Spleen (tissue), 11 donors: ENCODE results near the gene SRSF4. TPM values are rescaled to one million over a fixed set of nuclear protein-coding genes. Genes with fewer than 3 reads are reported as not detected.

Experiments used
- DNase-seq: peaks from one replicate; pipeline ENCODE4 v3.0.0-alpha.2; 2020
- H3K27ac ChIP-seq, 8 donors: fragments of 200-600 bp; sonication (generic) in 7 of 8; 1 replicate in 4 of 8; 2 replicates in 4 of 8; pipeline versions ENCODE4 v1.5.0 to v1.8.0; 2016 to 2021; ENCODE audit warnings: inconsistent platforms in 4 of 8, mild to moderate bottlenecking in 4 of 8, moderate library complexity in 1 of 8
- H3K27me3 ChIP-seq, 7 donors: fragments of 200-600 bp; sonication (generic) in 6 of 7; replicated peaks in 1 of 7; 1 replicate in 4 of 7; 2 replicates in 3 of 7; pipeline versions ENCODE4 v1.5.0 to v1.8.0; 2016 to 2021; ENCODE audit warnings: inconsistent platforms in 3 of 7, mild to moderate bottlenecking in 1 of 7
- H3K36me3 ChIP-seq, 6 donors: fragments of 200-600 bp; sonication (generic) in 5 of 6; 1 replicate in 4 of 6; 2 replicates in 2 of 6; pipeline versions ENCODE4 v1.5.0 to v1.8.0; 2016 to 2021; ENCODE audit warnings: inconsistent platforms in 2 of 6
- H3K4me1 ChIP-seq, 6 donors: fragments of 200-600 bp; sonication (generic) in 5 of 6; 1 replicate in 3 of 6; 2 replicates in 3 of 6; pipeline versions ENCODE4 v1.5.0 to v1.8.0; 2016 to 2021; ENCODE audit warnings: inconsistent platforms in 3 of 6
- H3K4me3 ChIP-seq, 8 donors: fragments of 200-600 bp; sonication (generic) in 7 of 8; 1 replicate in 4 of 8; 2 replicates in 4 of 8; pipeline versions ENCODE4 v1.5.0 to v1.8.0; 2016 to 2021; ENCODE audit warnings: inconsistent platforms in 4 of 8, mild to moderate bottlenecking in 4 of 8, moderate library complexity in 2 of 8
- H3K9me3 ChIP-seq, 8 donors: fragments of 200-600 bp; sonication (generic) in 7 of 8; 1 replicate in 4 of 8; 2 replicates in 4 of 8; pipeline versions ENCODE4 v1.5.0 to v1.8.0; 2016 to 2021; ENCODE audit warnings: inconsistent platforms in 4 of 8
- CTCF ChIP-seq, 11 experiments: fragments of 200-600 bp in 7 of 11; fragments of 450-650 bp in 4 of 11; sonication (generic) in 4 of 11; IDR thresholded peaks in 8 of 11; conservative IDR thresholded peaks in 3 of 11; 1 replicate in 7 of 11; 2 replicates in 4 of 11; pipeline versions ENCODE4 v1.4.0 to v1.8.0; 2016 to 2021; ENCODE audit warnings: antibody characterized with exemption in 11 of 11, inconsistent platforms in 4 of 11, mild to moderate bottlenecking in 1 of 11
- POLR2A ChIP-seq, 3 donors: fragments of 450-650 bp; IDR thresholded peaks; one replicate each; pipeline ENCODE4 v1.5.1; 2017; ENCODE audit warnings: antibody characterized with exemption in 3 of 3, mild to moderate bottlenecking in 1 of 3
- POLR2AphosphoS5 ChIP-seq, 3 donors: sonication (generic); formaldehyde crosslinking; IDR thresholded peaks; one replicate each; pipeline ENCODE4 v1.5.1; 2017; ENCODE audit warnings: antibody characterized with exemption in 3 of 3
- WGBS, 5 donors: extraction: QIAGEN DNeasy Blood & Tissue Kit in 3 of 5; methylation state at CpG; one replicate each; pipeline versions ENCODE4 v1.1.5 to v1.1.7; 2013 to 2018; 5-methylcytosine and 5-hydroxymethylcytosine counted together
- intact Hi-C: fragments of 100-400 bp; cut with DNase I; formaldehyde crosslinking; loops from one replicate; pipeline ENCODE4 v1.15.0; 2023; ENCODE audit warnings: low total_unique reads
- polyA plus RNA-seq, 3 donors: library from polyadenylated mRNA; stranded (reverse); fragments of 200-250 nt; gene quantifications; one replicate each; pipeline ENCODE4 v1.2.1, GENCODE V29; 2013
- total RNA-seq, 7 donors: library from RNA; depleted of rRNA in 3 of 7; stranded (reverse); fragments of >200 nt in 3 of 7; fragmentation: NEBNext Ultra II Directional in 4 of 7; extraction: Animal tissue kit (Norgen Biotek cat#: 25700) in 4 of 7; gene quantifications; one replicate each; pipeline versions ENCODE4 v1.1.0 to v1.2.1, GENCODE V29; 2016 to 2021
- donor health status: healthy with polysubstance abuse.
- donor health status: DM: no; HTN: no; CAD: no; lungs with moderate emphysema.
- donor health status: DM: no; HTN: no; CAD: no.
- donor health status: Bipolar disorder and iron deficiency.
- donor health status: healthy.
- donor health status: DM: no; HTN: no; CAD: no.
- donor health status: DM: yes; HTN: yes; CAD: no.

Gene SRSF4
- total and polyA plus RNA-seq, 10 donors = 36.9 to 94.7 (median 80.8) TPM

- DNase-seq = no peak
- H3K27me3 ChIP-seq = no peaks in the 10 kb centered on the region
- intact Hi-C loops = no loop called here
- peaks cover 11 to 35% (median 19%) of the 10 kb centered on the region in 6 donors for H3K4me1 ChIP-seq
- H3K9me3 ChIP-seq = no peaks in the 10 kb centered on the region
- peaks cover 0 to 26% (median 1%) of the 10 kb centered on the region in 6 donors for H3K36me3 ChIP-seq
- no peak overlapping the region for H3K27ac ChIP-seq
- 91 to 95% (median 95%) methylated on average over 5 of the region's 5 CpGs for WGBS, 5 donors
- H3K4me3 ChIP-seq = no peak overlapping the region
- TF ChIP-seq POLR2A (IDR thresholded peaks at IDR 0.05) (no peak), CTCF (IDR thresholded peaks at IDR 0.05 in 8 of 11, conservative IDR thresholded peaks at IDR 0.05 in 3 of 11) (no peak), POLR2AphosphoS5 (IDR thresholded peaks at IDR 0.05) (no peak)
Observed at GRCh38 chr1:29227511-29227910, 45.8 kb upstream of the SRSF4 start.

GRCh38 chr1:29225361-29225760 is 43.7 kb upstream of the SRSF4 start:
- no peaks in the 10 kb centered on the region for H3K27me3 ChIP-seq
- WGBS, 5 donors = 90 to 95% (median 91%) methylated on average over 4 of the region's 4 CpGs
- intact Hi-C loops = no loop called here

GRCh38 chr1:29224356-29224837 is 42.7 kb upstream of the SRSF4 start:
- no peak overlapping the region for H3K27ac ChIP-seq
- no peaks in the 10 kb centered on the region for H3K9me3 ChIP-seq
- peaks cover 0 to 46% (median 1%) of the 10 kb centered on the region in 6 donors for H3K36me3 ChIP-seq
- intact Hi-C loops = no loop called here
- TF ChIP-seq POLR2A (IDR thresholded peaks at IDR 0.05) = no peak
- no peak for TF ChIP-seq CTCF (IDR thresholded peaks at IDR 0.05 in 8 of 11, conservative IDR thresholded peaks at IDR 0.05 in 3 of 11)
- TF ChIP-seq POLR2AphosphoS5 (IDR thresholded peaks at IDR 0.05) = no peak
- H3K4me1 ChIP-seq = peaks cover 0 to 17% (median under 1%) of the 10 kb centered on the region in 6 donors
- WGBS, 5 donors = 89 to 97% (median 91%) methylated on average over 5 of the region's 5 CpGs
- no peak overlapping the region for H3K4me3 ChIP-seq
- no peaks in the 10 kb centered on the region for H3K27me3 ChIP-seq
- DNase-seq = no peak

More at GRCh38 chr1:29225361-29225760, 43.7 kb upstream of the SRSF4 start:
- no peak for DNase-seq
- peaks cover 0 to 36% (median 1%) of the 10 kb centered on the region in 6 donors for H3K36me3 ChIP-seq
- TF ChIP-seq CTCF (IDR thresholded peaks at IDR 0.05 in 8 of 11, conservative IDR thresholded peaks at IDR 0.05 in 3 of 11) (no peak), POLR2A (IDR thresholded peaks at IDR 0.05) (no peak), POLR2AphosphoS5 (IDR thresholded peaks at IDR 0.05) (no peak)
- H3K4me1 ChIP-seq = peaks cover 8 to 27% (median 10%) of the 10 kb centered on the region in 6 donors
- H3K27ac ChIP-seq = no peak overlapping the region
- H3K4me3 ChIP-seq = no peak overlapping the region
- H3K9me3 ChIP-seq = no peaks in the 10 kb centered on the region

- H3K27ac ChIP-seq = no peak overlapping the region
- intact Hi-C loops = no loop called here
- no peaks in the 10 kb centered on the region for H3K9me3 ChIP-seq
- DNase-seq = no peak
- 86 to 94% (median 92%) methylated on average over 5 to 6 of the region's 6 CpGs for WGBS, 5 donors
- H3K4me1 ChIP-seq = peaks cover 0 to 9% (median 0%) of the 10 kb centered on the region in 6 donors
- no peak overlapping the region for H3K4me3 ChIP-seq
- H3K36me3 ChIP-seq = peaks cover 0 to 53% (median 1%) of the 10 kb centered on the region in 6 donors
- no peaks in the 10 kb centered on the region for H3K27me3 ChIP-seq
- no peak for TF ChIP-seq POLR2A (IDR thresholded peaks at IDR 0.05)
- no peak for TF ChIP-seq CTCF (IDR thresholded peaks at IDR 0.05 in 8 of 11, conservative IDR thresholded peaks at IDR 0.05 in 3 of 11)
- no peak for TF ChIP-seq POLR2AphosphoS5 (IDR thresholded peaks at IDR 0.05)
Observed at GRCh38 chr1:29223521-29223920, 41.8 kb upstream of the SRSF4 start.
